MM.1S (cell line): Measurements from ENCODE around the gene NBPF11.
"Not testable (repeated sequence)": the region's sequence is repeated elsewhere in the genome, so short reads cannot be mapped to it uniquely, and the experiment has no call there.

Experiments
- EZH2phosphoT487 ChIP-seq: fragments of 300-600 bp; sonication (generic); IDR thresholded peaks from 2 replicates; pipeline ENCODE4 v1.6.1; 2018; ENCODE audit warnings: antibody characterized with exemption, low read length
- TF ChIP-seq, protein P1 (sequence below): fragments of 300-600 bp; sonication (generic); IDR thresholded peaks from 2 replicates; pipeline ENCODE4 v1.5.1; 2016; ENCODE audit warnings: antibody characterized with exemption, low read length, mixed read lengths

DNA sequence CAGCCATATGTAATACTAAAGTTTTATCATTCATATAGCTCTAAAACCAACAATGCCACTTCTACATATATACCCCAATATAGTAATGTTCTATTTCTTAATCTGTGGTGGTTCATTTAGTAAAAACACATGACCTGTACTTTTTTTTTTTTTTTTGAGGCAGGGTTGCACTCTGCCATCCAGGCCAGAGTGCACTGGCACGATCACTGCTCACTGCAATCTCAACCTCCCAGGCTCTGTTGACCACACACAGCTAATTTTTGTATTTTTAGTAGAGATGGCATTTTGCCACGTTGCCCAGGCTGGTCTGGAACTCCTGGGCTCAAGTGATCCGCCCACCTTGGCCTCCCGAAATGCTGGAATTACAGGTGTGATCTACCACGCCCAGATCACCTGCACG is 2.1 kb downstream of the NBPF11 start:
- TF ChIP-seq, protein P1, sequence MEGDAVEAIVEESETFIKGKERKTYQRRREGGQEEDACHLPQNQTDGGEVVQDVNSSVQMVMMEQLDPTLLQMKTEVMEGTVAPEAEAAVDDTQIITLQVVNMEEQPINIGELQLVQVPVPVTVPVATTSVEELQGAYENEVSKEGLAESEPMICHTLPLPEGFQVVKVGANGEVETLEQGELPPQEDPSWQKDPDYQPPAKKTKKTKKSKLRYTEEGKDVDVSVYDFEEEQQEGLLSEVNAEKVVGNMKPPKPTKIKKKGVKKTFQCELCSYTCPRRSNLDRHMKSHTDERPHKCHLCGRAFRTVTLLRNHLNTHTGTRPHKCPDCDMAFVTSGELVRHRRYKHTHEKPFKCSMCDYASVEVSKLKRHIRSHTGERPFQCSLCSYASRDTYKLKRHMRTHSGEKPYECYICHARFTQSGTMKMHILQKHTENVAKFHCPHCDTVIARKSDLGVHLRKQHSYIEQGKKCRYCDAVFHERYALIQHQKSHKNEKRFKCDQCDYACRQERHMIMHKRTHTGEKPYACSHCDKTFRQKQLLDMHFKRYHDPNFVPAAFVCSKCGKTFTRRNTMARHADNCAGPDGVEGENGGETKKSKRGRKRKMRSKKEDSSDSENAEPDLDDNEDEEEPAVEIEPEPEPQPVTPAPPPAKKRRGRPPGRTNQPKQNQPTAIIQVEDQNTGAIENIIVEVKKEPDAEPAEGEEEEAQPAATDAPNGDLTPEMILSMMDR, result not testable (repeated sequence)
- TF ChIP-seq EZH2phosphoT487, result not testable (repeated sequence)
